H7 (cell line): ENCODE data around the gene ABCG1. TPM values are rescaled to one million over a fixed set of nuclear protein-coding genes. Genes with fewer than 3 reads are reported as not detected.

Source experiments
- total RNA-seq: library from RNA; depleted of rRNA; stranded (reverse); fragments of >200 nt; shearing (Covaris generic); gene quantifications from 2 replicates; pipeline ENCODE4 v1.2.3, GENCODE V29; 2014; rRNA removed

ABCG1 gene
- total RNA-seq, 1 experiment from 2014 or later: 0.07 TPM

Other genes starting within 250 kb of the ABCG1 start
- 10.2 and 12.1 TPM in 2 replicates for gene ZBTB21, start 208.8 kb upstream of the ABCG1 start, total RNA-seq
- 0.73 TPM in 1 of 2 replicates, not detected in the other for gene UMODL1, start 147.8 kb upstream of the ABCG1 start, total RNA-seq
- gene TFF3, start 96.3 kb downstream of the ABCG1 start, total RNA-seq: 2.1 and 9.2 TPM in 2 replicates
- gene TFF2, start 131.9 kb downstream of the ABCG1 start, total RNA-seq: not detected in 2 replicates
- 1.3 TPM in 1 of 2 replicates, not detected in the other for gene TFF1, start 147.4 kb downstream of the ABCG1 start, total RNA-seq
- gene TMPRSS3, start 176.9 kb downstream of the ABCG1 start, total RNA-seq: not detected in 2 replicates
- not detected in 2 replicates for gene UBASH3A, start 184.8 kb downstream of the ABCG1 start, total RNA-seq